Stimulated activated naive CD8-positive, alpha-beta T cell treated with anti-CD3 and anti-CD28 coated beads, Interleukin-15, amount 100 ng/mL, for 72 hours (primary cell): ENCODE data around the gene F2R.

ENCODE experiments used
- ATAC-seq: fragments of 150-1000 bp; cut with Tn5 transposase; 2 replicates; pipeline ENCODE4 v1.10.0; 2021; ENCODE audit warnings: mild to moderate bottlenecking, moderate library complexity
- DNase-seq, 2 donors: peaks; one replicate each; pipeline ENCODE4 v3.0.0; 2021 to 2022
- H3K27ac Mint-ChIP-seq, 2 donors: one replicate each; pipeline ENCODE4 v1.8.0; 2022; ENCODE audit warnings: mild to moderate bottlenecking in 2 of 2, mixed read lengths in 2 of 2, moderate library complexity in 2 of 2
- H3K27me3 Mint-ChIP-seq: one replicate; pipeline ENCODE4 v1.8.0; 2022; ENCODE audit warnings: mixed read lengths
- H3K4me1 Mint-ChIP-seq: one replicate; pipeline ENCODE4 v1.8.0; 2022; ENCODE audit warnings: mild to moderate bottlenecking, mixed read lengths
- H3K4me3 Mint-ChIP-seq, 2 donors: one replicate each; pipeline ENCODE4 v1.8.0; 2022; ENCODE audit warnings: mild to moderate bottlenecking in 2 of 2, mixed read lengths in 2 of 2, moderate library complexity in 1 of 2
- H3K9me3 Mint-ChIP-seq, 2 donors: one replicate each; pipeline ENCODE4 v1.8.0; 2022; ENCODE audit warnings: mixed read lengths in 2 of 2

F2R gene

DNA sequence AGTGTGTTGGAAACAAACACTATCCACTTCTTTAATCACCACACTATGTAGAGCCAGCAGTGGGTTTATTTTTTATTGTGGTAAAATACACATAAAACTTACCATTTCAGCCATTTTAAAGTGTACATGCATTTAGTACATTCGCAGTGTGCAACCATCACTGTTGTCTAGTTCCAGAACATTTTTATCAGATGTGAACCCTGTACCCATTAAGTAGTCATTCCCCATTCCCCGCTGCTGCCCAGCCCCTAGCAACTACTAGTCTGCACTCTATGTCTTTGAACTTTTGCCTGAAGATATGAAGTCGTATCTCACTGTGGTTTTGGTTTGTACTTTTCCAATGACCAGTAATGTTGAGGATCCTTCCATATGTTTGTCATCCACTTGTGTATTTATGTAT is 30.2 kb upstream of the F2R start:
- H3K9me3 Mint-ChIP-seq = no peaks in the 10 kb centered on the region
- H3K4me3 Mint-ChIP-seq = no peak overlapping the region
- no peaks in the 10 kb centered on the region for H3K4me1 Mint-ChIP-seq
- H3K27ac Mint-ChIP-seq = no peak overlapping the region
- DNase-seq (no peak), ATAC-seq (no peak)
- no peaks in the 10 kb centered on the region for H3K27me3 Mint-ChIP-seq

- no peak for ATAC-seq
- DNase-seq = no peak
- peaks cover 15% of the 10 kb centered on the region for H3K4me1 Mint-ChIP-seq
- H3K27ac Mint-ChIP-seq = no peak overlapping the region
- no peak overlapping the region for H3K4me3 Mint-ChIP-seq
- H3K9me3 Mint-ChIP-seq = no peaks in the 10 kb centered on the region
- no peaks in the 10 kb centered on the region for H3K27me3 Mint-ChIP-seq
These were observed 27.7 kb upstream of the F2R start for GRCh38 chr5:76688212-76688611.

- ATAC-seq = no peak
- H3K4me3 Mint-ChIP-seq = no peak overlapping the region
- no peaks in the 10 kb centered on the region for H3K9me3 Mint-ChIP-seq
- peaks cover 15% of the 10 kb centered on the region for H3K4me1 Mint-ChIP-seq
- no peaks in the 10 kb centered on the region for H3K27me3 Mint-ChIP-seq
- no peak for DNase-seq
- no peak overlapping the region for H3K27ac Mint-ChIP-seq
These were observed 27.1 kb upstream of the F2R start for GRCh38 chr5:76688836-76689235.

DNA sequence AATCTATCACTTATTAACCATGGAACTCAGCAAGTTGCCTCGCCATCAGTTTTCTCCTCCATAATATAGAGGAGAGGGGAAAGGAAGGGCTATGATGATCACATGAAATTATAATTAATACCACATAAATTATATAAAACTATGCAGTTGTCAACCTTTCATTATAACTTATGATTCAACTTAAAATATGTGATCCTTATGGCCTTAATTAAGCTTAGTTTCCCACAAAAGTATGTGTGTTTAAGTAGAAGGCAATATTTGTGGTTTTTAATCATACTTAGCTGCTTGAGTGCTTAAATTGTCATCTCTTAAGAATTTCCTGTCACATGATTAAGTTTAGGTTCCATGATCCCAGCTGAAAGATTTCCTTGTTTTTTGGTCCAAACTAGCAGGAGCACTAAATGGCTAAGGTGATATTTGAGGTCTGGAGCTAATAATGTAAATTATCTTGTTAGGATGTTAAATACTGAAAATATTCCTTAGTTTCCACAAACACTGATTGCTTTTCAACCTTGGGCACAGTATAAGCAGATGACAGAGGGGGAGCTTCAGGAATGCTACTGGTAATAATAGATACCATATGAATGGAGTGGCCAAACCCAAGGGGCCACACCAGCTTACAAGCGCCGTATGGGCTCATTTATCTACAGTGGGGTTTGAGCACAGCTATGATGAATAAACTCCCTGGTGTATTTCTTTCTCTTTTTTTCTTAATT is 26.4 kb upstream of the F2R start:
- ATAC-seq (no peak), DNase-seq (no peak)
- Mint-ChIP-seq H3K4me1 (peaks cover 15% of the 10 kb centered on the region), H3K27me3 (no peaks in the 10 kb centered on the region), H3K9me3 (no peaks in the 10 kb centered on the region), H3K27ac (no peak overlapping the region), H3K4me3 (no peak overlapping the region)

DNA sequence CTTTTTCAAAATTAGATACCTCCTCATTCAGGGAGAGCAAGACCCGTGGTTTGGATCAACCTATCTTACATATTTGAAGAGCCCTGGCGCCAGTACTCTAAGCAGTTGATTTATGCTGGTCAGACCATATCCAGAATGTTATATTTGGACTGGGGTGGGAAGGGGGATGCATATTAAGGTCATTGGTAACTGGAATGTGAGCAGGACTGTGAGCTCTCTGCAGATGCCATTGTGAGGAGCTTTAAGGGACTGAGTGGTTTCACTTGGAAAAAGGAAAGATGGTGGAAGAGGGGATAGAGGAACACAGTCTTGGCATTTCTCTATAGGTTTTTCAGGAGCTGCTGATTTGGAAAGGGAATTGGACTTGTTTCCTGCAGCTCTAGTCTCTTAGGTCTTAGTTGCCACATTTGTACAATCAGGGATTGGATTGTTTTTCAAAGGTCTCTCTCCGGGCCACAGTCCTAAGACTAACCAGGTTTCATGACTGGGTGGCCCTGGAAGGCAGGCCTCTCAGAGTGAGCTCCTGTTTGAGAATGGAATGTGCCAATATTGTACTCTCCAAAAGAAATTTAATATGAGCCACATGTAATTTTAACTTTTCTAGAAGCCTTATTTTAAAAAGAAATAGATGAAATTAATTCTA is 25.8 kb upstream of the F2R start:
- DNase-seq (no peak), ATAC-seq (no peak)
- Mint-ChIP-seq H3K4me1 (peaks cover 15% of the 10 kb centered on the region), H3K4me3 (no peak overlapping the region), H3K27ac (peak overlapping the region in 1 of 2 donors; percentile 7), H3K27me3 (no peaks in the 10 kb centered on the region), H3K9me3 (no peaks in the 10 kb centered on the region)

GRCh38 chr5:76690704-76691466 is 25.0 kb upstream of the F2R start:
- no peaks in the 10 kb centered on the region for H3K9me3 Mint-ChIP-seq
- no peak for DNase-seq
- H3K27me3 Mint-ChIP-seq = no peaks in the 10 kb centered on the region
- peaks cover 15% of the 10 kb centered on the region for H3K4me1 Mint-ChIP-seq
- peak overlapping the region in 1 of 2 donors; percentile 42 for H3K4me3 Mint-ChIP-seq
- H3K27ac Mint-ChIP-seq = peak overlapping the region; percentile 54 to 93
- ATAC-seq = no peak

DNA sequence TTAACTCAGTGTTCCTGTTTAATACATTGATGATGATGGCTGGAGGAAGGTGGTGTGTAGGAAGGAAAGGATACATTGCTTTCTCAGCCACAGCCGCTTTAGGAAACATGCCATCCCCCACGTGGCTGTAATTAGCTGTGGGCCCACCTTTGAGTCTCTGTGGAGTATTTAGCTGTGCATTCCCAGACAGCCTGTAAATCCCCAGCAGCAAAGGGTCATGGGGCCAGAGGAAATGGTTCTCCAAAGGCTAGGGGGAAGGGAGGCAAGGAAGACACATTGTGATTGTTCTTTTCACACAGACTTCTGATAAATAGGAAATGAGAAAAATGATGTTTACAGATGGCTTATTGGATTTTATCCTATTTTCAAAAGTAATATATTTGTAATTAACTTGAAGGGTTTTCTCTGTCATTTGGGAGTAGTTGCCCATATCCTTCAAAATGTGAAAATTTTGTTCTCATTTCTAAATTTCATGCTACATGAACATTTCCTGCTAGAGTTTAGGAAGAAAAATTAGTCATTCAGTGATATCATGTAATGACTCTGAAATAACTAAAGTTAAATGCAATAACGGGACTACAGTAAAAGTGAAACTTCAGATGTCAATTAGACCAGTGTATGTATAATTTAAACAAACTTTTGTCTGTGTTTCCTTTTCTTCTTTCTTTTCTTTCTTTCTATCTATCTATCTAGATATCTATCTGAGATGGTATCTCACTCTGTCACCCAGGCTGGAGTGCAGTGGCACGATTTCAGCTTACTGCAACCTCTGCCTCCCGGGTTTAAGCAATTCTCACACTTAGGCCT is 24.3 kb upstream of the F2R start:
- H3K4me1 Mint-ChIP-seq = peaks cover 15% of the 10 kb centered on the region
- H3K4me3 Mint-ChIP-seq = peak overlapping the region in 1 of 2 donors; percentile 55
- peak; percentile 90 for ATAC-seq
- H3K27ac Mint-ChIP-seq = peak overlapping the region; percentile 76 to 93
- H3K27me3 Mint-ChIP-seq = no peaks in the 10 kb centered on the region
- DNase-seq = peak in 1 of 2 donors; percentile 11
- H3K9me3 Mint-ChIP-seq = no peaks in the 10 kb centered on the region

DNA sequence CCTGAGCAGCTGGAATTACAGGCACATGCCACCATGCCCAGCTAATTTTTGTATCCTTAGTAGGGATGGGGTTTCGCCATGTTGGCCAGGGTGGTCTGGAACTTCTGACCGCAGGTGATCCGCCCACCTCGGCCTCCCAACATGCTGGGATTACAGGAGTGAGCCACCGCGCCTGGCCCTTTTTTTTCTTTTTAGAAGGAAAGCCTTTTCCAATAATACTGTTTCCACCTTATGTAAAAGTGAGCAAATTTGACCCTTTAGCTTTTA is 23.7 kb upstream of the F2R start:
- Mint-ChIP-seq H3K27me3 (no peaks in the 10 kb centered on the region), H3K27ac (peak overlapping the region; percentile 10 to 93), H3K4me1 (peaks cover 15% of the 10 kb centered on the region), H3K4me3 (no peak overlapping the region), H3K9me3 (no peaks in the 10 kb centered on the region)
- DNase-seq = no peak
- peak; percentile 39 for ATAC-seq

- no peaks in the 10 kb centered on the region for H3K27me3 Mint-ChIP-seq
- DNase-seq = no peak
- H3K27ac Mint-ChIP-seq = peak overlapping the region; percentile 10 to 93
- peaks cover 15% of the 10 kb centered on the region for H3K4me1 Mint-ChIP-seq
- no peak overlapping the region for H3K4me3 Mint-ChIP-seq
- no peak for ATAC-seq
- no peaks in the 10 kb centered on the region for H3K9me3 Mint-ChIP-seq
These were observed 23.3 kb upstream of the F2R start for GRCh38 chr5:76692651-76693050.

GRCh38 chr5:76693141-76693540 is 22.8 kb upstream of the F2R start:
- Mint-ChIP-seq H3K9me3 (no peaks in the 10 kb centered on the region), H3K4me3 (no peak overlapping the region), H3K27ac (peak overlapping the region in 1 of 2 donors; percentile 93), H3K4me1 (peaks cover 15% of the 10 kb centered on the region), H3K27me3 (no peaks in the 10 kb centered on the region)
- ATAC-seq (no peak), DNase-seq (no peak)

DNA sequence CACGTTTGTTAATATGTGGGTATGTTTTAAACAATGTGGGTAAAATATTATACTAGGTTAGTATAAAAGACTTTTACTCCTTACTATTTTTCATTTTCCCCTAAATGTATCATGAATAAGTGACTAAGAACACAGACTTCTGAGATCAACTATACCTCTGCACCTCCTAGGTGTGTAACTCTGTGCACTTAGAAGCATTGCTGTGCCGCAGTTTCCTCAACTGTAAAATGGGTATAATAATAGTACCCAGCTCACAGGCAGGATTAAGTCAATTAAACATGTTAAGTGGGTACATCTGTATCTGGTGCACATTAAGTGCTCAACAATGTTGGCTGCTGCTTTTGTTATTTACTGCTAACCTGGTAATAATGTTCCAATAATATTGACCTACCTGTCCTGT is 21.6 kb upstream of the F2R start:
- no peak overlapping the region for H3K4me3 Mint-ChIP-seq
- H3K27ac Mint-ChIP-seq = no peak overlapping the region
- H3K9me3 Mint-ChIP-seq = no peaks in the 10 kb centered on the region
- ATAC-seq (no peak), DNase-seq (no peak)
- no peaks in the 10 kb centered on the region for H3K27me3 Mint-ChIP-seq
- H3K4me1 Mint-ChIP-seq = peaks cover 15% of the 10 kb centered on the region

DNA sequence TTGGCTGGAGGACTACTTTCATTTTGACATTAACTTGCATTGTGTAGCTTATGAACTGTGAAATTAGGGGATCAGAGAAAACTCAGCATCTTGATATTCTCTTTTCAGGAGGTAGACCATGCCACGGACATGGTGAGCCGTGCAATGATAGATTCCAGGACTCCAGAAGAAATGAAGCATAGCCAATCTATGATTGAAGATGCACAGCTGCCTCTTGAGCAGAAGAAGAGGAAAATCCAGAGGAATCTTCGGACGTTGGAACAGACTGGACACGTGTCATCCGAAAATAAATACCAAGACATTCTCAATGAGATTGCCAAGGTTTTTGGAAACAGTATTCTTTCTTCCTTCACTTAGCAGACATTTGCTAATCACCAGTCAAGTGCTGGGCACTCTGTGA is 20.6 kb upstream of the F2R start:
- no peak overlapping the region for H3K27ac Mint-ChIP-seq
- H3K4me1 Mint-ChIP-seq = peaks cover 15% of the 10 kb centered on the region
- DNase-seq (no peak), ATAC-seq (no peak)
- H3K9me3 Mint-ChIP-seq = no peaks in the 10 kb centered on the region
- no peak overlapping the region for H3K4me3 Mint-ChIP-seq
- H3K27me3 Mint-ChIP-seq = no peaks in the 10 kb centered on the region

- Mint-ChIP-seq H3K27me3 (no peaks in the 10 kb centered on the region), H3K27ac (no peak overlapping the region), H3K9me3 (no peaks in the 10 kb centered on the region), H3K4me3 (no peak overlapping the region), H3K4me1 (peaks cover 10% of the 10 kb centered on the region)
- ATAC-seq (no peak), DNase-seq (no peak)
These were observed 19.7 kb upstream of the F2R start for GRCh38 chr5:76696251-76696650.

DNA sequence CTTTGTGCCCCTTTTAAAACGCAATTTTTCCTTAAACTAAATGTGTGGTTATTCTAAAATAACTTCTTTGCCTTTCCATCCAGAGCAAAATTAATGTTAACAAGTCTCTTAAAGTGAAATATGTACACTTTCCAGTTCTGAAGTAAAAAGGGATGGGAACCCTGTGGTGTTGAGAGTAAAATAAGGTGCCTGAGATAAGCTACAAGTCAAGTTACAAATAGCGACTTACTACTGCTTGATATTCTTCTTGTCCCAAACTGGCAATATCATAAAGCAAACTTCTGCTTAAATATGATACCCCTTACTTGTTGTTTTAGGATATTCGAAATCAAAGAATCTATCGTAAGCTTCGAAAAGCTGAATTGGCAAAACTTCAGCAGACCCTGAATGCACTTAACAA is 18.3 kb upstream of the F2R start:
- ATAC-seq (no peak), DNase-seq (no peak)
- Mint-ChIP-seq H3K27me3 (no peaks in the 10 kb centered on the region), H3K27ac (no peak overlapping the region), H3K4me1 (no peaks in the 10 kb centered on the region), H3K4me3 (no peak overlapping the region), H3K9me3 (no peaks in the 10 kb centered on the region)

GRCh38 chr5:76700571-76700970 is 15.4 kb upstream of the F2R start:
- no peaks in the 10 kb centered on the region for H3K4me1 Mint-ChIP-seq
- DNase-seq (no peak), ATAC-seq (no peak)
- H3K27me3 Mint-ChIP-seq = no peaks in the 10 kb centered on the region
- no peak overlapping the region for H3K27ac Mint-ChIP-seq
- H3K4me3 Mint-ChIP-seq = no peak overlapping the region
- H3K9me3 Mint-ChIP-seq = no peaks in the 10 kb centered on the region

DNA sequence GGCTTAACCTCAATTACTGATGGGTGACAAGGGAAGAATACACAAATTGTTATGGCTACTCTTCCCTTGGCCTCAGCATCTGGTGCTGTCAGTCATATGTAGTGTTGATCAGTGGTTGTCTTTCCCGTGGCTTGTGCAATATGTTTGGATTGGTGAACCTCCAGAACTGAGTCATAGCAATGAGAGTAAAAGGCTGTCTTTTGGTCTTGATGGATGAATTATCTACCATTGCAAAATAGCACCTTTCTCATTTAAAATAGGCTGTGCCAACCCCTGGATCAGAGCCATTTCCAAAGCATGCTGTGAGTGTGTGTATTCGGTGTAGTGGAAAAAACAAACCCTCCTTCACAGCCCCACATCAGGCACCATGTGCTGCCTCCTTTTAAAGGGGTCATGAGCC is 14.6 kb upstream of the F2R start:
- Mint-ChIP-seq H3K27me3 (no peaks in the 10 kb centered on the region), H3K4me3 (no peak overlapping the region), H3K27ac (no peak overlapping the region), H3K4me1 (no peaks in the 10 kb centered on the region), H3K9me3 (no peaks in the 10 kb centered on the region)
- ATAC-seq (no peak), DNase-seq (no peak)
